HUES64 (cell line): ENCODE data around the gene HAO1.
"Not testable (repeated sequence)": the region's sequence is repeated elsewhere in the genome, so short reads cannot be mapped to it uniquely, and the experiment has no call there.

Source experiments
- H3K27ac ChIP-seq: 2 replicates; pipeline ENCODE4 v1.7.0; 2013; ENCODE audit warnings: low read depth, low read length, inconsistent platforms
- H3K27me3 ChIP-seq: 2 replicates; pipeline ENCODE4 v1.6.1; 2013; ENCODE audit warnings: mild to moderate bottlenecking, low read length; ENCODE audit not compliant: insufficient read depth
- H3K36me3 ChIP-seq: 2 replicates; pipeline ENCODE4 v1.6.1; 2013; ENCODE audit warnings: mild to moderate bottlenecking, low read length; ENCODE audit not compliant: insufficient read depth
- H3K4me1 ChIP-seq: 2 replicates; pipeline ENCODE4 v1.6.1; 2013; ENCODE audit warnings: mild to moderate bottlenecking, low read length, moderate library complexity; ENCODE audit not compliant: insufficient read depth
- H3K4me3 ChIP-seq: 2 replicates; pipeline ENCODE4 v1.5.1; 2013; ENCODE audit warnings: mild to moderate bottlenecking, low read length, moderate library complexity
- H3K9ac ChIP-seq: 2 replicates; pipeline ENCODE4 v1.6.1; 2013; ENCODE audit warnings: mild to moderate bottlenecking, low read depth, low read length
- H3K9me3 ChIP-seq: 2 replicates; pipeline ENCODE4 v1.6.1; 2013; ENCODE audit warnings: low read depth, low read length; ENCODE audit not compliant: insufficient read depth
- WGBS: fragments of 150-250, 120-280 bp; methylation state at CpG from one replicate; pipeline ENCODE4 v1.1.7; 2013; ENCODE audit warnings: missing lambda C conversion rate; 5-methylcytosine and 5-hydroxymethylcytosine counted together

The HAO1 gene

DNA sequence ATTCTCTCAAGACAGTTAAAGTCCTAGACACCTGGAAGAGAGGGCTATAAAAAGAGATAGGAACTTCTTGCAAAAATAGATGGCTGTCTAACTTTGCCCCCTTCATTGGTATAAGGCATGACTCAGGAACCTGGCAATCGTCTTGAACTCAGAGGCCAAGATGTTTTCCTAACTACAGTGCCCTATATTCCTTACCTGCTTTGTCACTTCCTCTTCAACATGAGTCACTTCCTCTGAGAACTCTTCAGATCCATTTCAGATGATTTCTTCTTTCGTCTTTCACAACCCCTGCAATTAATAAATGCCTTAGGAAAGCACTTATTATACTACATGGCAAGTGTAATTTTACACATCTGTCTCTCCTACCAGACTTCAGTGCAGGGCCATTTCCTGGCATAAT lies 83.5 kb downstream of the HAO1 start:
- Histone ChIP-seq H3K27me3 (no peaks in the 10 kb centered on the region), H3K9me3 (no peaks in the 10 kb centered on the region), H3K36me3 (no peaks in the 10 kb centered on the region), H3K4me1 (peaks cover 7% of the 10 kb centered on the region), H3K4me3 (no peak overlapping the region), H3K9ac (no peak overlapping the region), H3K27ac (no peak overlapping the region)
- WGBS, result 79% methylated on average over 2 of the region's 2 CpGs

GRCh38 chr20:7855545-7855944 lies 84.7 kb downstream of the HAO1 start:
- Histone ChIP-seq H3K36me3 (no peaks in the 10 kb centered on the region), H3K4me1 (peaks cover 17% of the 10 kb centered on the region), H3K27me3 (no peaks in the 10 kb centered on the region), H3K4me3 (no peak overlapping the region), H3K9ac (no peak overlapping the region), H3K9me3 (no peaks in the 10 kb centered on the region), H3K27ac (no peak overlapping the region)
- 92% methylated on average over 1 of the region's 1 CpG for WGBS

DNA sequence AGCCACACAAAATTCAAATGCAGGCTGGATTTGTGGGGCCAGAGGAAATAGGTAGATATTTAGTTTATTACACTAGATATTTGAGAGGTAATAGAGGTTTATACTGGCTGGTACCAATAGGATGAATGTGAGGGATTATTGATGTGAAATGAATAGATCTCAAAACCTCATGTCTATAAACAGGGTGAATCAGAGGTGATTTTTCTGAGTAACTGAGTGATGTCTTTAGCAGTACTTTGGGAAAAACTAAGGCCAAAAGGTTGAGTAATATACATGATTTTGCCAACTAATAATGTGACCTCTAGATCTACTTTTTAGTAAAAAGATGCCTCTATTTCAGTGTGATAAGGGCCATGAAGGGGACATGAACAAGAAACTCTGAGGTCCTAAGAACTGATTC lies 86.8 kb downstream of the HAO1 start:
- H3K9me3 ChIP-seq, result no peaks in the 10 kb centered on the region
- H3K27ac ChIP-seq, result no peak overlapping the region
- H3K4me1 ChIP-seq, result peaks cover 11% of the 10 kb centered on the region
- H3K9ac ChIP-seq, result no peak overlapping the region
- H3K36me3 ChIP-seq, result no peaks in the 10 kb centered on the region
- no peaks in the 10 kb centered on the region for H3K27me3 ChIP-seq
- H3K4me3 ChIP-seq, result no peak overlapping the region

DNA sequence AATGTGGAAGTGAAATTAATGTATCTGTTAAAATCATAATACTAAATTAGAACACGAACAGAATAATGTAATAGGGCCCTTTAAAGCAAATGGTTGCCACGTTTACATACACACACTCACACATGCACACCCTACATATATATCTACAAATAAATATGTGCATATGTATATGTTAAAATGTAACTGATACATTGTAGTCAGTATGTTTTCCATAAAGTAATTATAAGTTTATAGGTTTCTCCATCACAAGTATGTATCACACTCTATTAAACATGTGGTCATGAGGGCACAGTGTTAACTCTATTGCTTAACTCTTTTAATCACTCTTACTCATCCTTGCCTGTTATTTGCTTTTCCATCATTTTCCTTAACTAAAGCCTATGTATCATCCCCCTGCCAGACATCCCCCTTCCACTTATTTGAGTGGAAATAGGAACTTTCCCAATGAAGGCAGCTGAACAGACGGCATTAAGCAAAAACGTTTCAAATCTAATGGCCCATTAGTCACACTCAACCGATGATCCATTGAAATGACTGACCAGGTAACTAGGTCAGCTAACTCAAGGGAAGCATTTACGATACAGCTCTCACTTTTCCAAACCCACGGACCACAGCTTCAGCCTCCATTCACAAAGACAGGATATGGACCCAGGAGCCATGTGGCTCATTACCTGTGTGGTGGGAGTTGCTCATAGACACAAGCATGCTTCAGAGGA lies 89.3 kb downstream of the HAO1 start:
- peaks cover 11% of the 10 kb centered on the region; the same call in 1 of the 2 replicates for H3K4me1 ChIP-seq
- H3K9ac ChIP-seq, result no peak overlapping the region
- H3K27ac ChIP-seq, result no peak overlapping the region
- no peaks in the 10 kb centered on the region for H3K9me3 ChIP-seq
- 94% methylated on average over 5 of the region's 7 CpGs for WGBS
- H3K27me3 ChIP-seq, result no peaks in the 10 kb centered on the region
- H3K36me3 ChIP-seq, result no peaks in the 10 kb centered on the region
- no peak overlapping the region for H3K4me3 ChIP-seq

- Histone ChIP-seq H3K4me1 (peaks cover 11% of the 10 kb centered on the region; the same call in 1 of the 2 replicates), H3K27me3 (no peaks in the 10 kb centered on the region), H3K4me3 (no peak overlapping the region), H3K36me3 (no peaks in the 10 kb centered on the region), H3K9me3 (no peaks in the 10 kb centered on the region), H3K27ac (no peak overlapping the region), H3K9ac (no peak overlapping the region)
- 100% methylated on average over 2 of the region's 2 CpGs for WGBS
Measured at GRCh38 chr20:7849675-7850074, 90.6 kb downstream of the HAO1 start.

DNA sequence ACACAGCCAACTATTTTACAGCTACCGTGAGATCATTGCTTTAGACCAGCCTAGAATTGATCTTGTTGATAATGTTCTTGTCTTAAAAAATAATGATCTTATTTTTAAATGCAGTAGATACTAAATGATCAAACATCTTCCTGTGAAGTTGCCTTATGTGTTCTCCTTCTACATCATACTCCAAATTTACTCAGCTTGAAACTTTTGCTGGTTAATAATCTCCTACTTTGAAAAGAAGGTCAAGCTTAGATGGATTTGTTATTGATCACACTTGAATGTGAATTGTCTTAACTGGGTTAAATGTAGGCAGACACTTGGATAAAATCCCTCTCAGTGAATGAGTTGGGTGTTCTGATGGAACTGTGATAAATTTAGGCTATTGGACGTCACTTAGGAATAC lies 91.9 kb downstream of the HAO1 start:
- H3K27me3 ChIP-seq, result no peaks in the 10 kb centered on the region
- no peak overlapping the region for H3K9ac ChIP-seq
- no peaks in the 10 kb centered on the region for H3K36me3 ChIP-seq
- H3K4me1 ChIP-seq, result peaks cover 11% of the 10 kb centered on the region; the same call in 1 of the 2 replicates
- WGBS, result 100% methylated on average over 1 of the region's 2 CpGs
- H3K9me3 ChIP-seq, result no peaks in the 10 kb centered on the region
- H3K27ac ChIP-seq, result no peak overlapping the region
- H3K4me3 ChIP-seq, result no peak overlapping the region

DNA sequence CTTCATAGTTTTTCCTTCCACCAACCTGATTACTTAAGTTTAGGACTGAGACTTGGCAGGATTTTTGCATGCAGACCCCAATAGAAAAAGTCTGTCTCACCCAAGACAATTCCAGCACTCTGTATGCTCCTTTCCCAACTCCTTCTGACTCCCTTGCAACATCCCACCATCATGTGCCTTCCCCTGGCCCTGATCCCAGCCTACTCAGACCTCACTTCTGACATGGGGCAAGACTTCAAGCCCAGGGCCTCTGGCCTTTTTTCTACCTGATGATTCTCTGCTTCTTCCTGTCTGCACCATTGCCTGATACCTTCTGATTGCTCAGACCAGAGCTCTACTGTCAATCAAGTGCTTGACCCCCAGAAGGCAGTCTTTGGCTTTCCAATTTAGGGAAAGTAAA lies 96.6 kb downstream of the HAO1 start:
- Histone ChIP-seq H3K4me3 (no peak overlapping the region), H3K4me1 (peaks cover 5% of the 10 kb centered on the region; the same call in 1 of the 2 replicates), H3K9ac (no peak overlapping the region), H3K27ac (no peak overlapping the region), H3K9me3 (no peaks in the 10 kb centered on the region), H3K36me3 (no peaks in the 10 kb centered on the region), H3K27me3 (no peaks in the 10 kb centered on the region)

GRCh38 chr20:7841971-7842310 lies 98.3 kb downstream of the HAO1 start:
- Histone ChIP-seq H3K9me3 (no peaks in the 10 kb centered on the region), H3K4me3 (no peak overlapping the region), H3K27ac (no peak overlapping the region), H3K27me3 (no peaks in the 10 kb centered on the region), H3K36me3 (no peaks in the 10 kb centered on the region), H3K4me1 (peaks cover 5% of the 10 kb centered on the region; the same call in 1 of the 2 replicates), H3K9ac (no peak overlapping the region)
- 69% methylated on average over 2 of the region's 2 CpGs for WGBS

DNA sequence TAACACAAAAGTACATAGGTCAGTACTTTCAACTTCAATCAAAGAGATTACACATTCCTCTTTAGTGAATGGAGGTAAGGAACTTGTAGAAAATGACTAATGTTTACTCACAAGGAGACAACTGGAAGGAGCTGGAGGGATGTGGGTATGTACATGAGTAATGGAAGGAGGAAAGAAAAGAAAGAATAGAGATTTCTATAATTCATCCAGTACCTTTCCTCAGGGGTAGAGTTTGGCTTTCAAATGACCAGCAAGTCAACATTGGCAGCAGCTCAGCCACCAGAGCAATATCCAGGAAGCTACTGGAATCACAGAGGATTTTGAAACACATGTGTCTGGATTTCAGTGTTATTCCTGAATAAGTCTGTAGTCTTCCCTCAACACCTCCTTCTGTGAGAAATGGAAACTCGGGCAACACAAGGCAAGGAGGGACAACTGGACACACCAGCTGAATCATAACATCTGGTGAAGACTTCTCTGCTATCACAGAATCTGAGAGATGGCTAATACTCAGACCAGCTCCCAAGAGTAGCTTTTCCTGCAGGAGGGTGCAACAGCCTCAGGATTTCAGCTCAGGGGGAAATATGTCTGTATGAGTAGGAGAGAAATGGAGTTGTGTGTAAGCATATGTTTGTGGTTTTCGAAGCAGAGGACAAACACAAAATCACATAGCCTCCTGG lies 98.8 kb downstream of the HAO1 start:
- H3K4me3 ChIP-seq, result no peak overlapping the region
- WGBS, result 100% methylated on average over 2 of the region's 2 CpGs
- no peaks in the 10 kb centered on the region for H3K27me3 ChIP-seq
- H3K27ac ChIP-seq, result no peak overlapping the region
- no peaks in the 10 kb centered on the region for H3K36me3 ChIP-seq
- peaks cover 5% of the 10 kb centered on the region; the same call in 1 of the 2 replicates for H3K4me1 ChIP-seq
- no peak overlapping the region for H3K9ac ChIP-seq
- H3K9me3 ChIP-seq, result no peaks in the 10 kb centered on the region

GRCh38 chr20:7836076-7836475 lies 104.2 kb downstream of the HAO1 start:
- Histone ChIP-seq H3K4me3 (no peak overlapping the region), H3K27ac (no peak overlapping the region), H3K4me1 (no peaks in the 10 kb centered on the region), H3K9me3 (peaks cover 3% of the 10 kb centered on the region; the same call in 1 of the 2 replicates), H3K27me3 (no peaks in the 10 kb centered on the region), H3K9ac (no peak overlapping the region), H3K36me3 (no peaks in the 10 kb centered on the region)

GRCh38 chr20:7834441-7834840 lies 105.8 kb downstream of the HAO1 start:
- not testable (repeated sequence) for H3K4me3 ChIP-seq, H3K36me3 ChIP-seq, H3K4me1 ChIP-seq, H3K27ac ChIP-seq, H3K27me3 ChIP-seq, H3K9me3 ChIP-seq, H3K9ac ChIP-seq
- 94% methylated on average over 7 of the region's 7 CpGs for WGBS
